ENCODE results near the gene TEX101.
"Not testable (repeated sequence)": the region's sequence is repeated elsewhere in the genome, so short reads cannot be mapped to it uniquely, and the experiment has no call there.

Gene TEX101

GRCh38 chr19:43380771-43381386, 33.8 kb upstream of the TEX101 start:
- Histone ChIP-seq H4K20me1 (ENCODE audit: insufficient read depth, low read length) (no peaks in the 10 kb centered on the region), H3K4me1 (ENCODE audit: insufficient read depth, low read length) (no peaks in the 10 kb centered on the region), H3K4me3 (ENCODE audit: low read depth in 1 of 2, low read length in 2 of 2) (no peak overlapping the region), H3K36me3 (ENCODE audit: insufficient read depth, low read length) (no peaks in the 10 kb centered on the region), H3K27ac (ENCODE audit: low read length) (no peak overlapping the region), H3K9ac (ENCODE audit: low read depth, low read length) (no peak overlapping the region), H3K4me2 (ENCODE audit: insufficient read depth, low read length) (no peak overlapping the region), H3K9me3 (ENCODE audit: insufficient read depth, low read length, severe bottlenecking) (no peaks in the 10 kb centered on the region), H3K79me2 (ENCODE audit: insufficient read depth, low read length) (no peaks in the 10 kb centered on the region), H3K27me3 (ENCODE audit: insufficient read depth, low read length, poor library complexity) (no peaks in the 10 kb centered on the region), H2AFZ (ENCODE audit: low read depth, low read length) (no peak overlapping the region)
- no peak for TF ChIP-seq EZH2 (IDR thresholded peaks at IDR 0.05; ENCODE audit: borderline replicate concordance, low read depth, low read length, severe bottlenecking)
- DNase-seq (no peak), ATAC-seq (ENCODE audit: insufficient read depth, low read depth) (no peak)

GRCh38 chr19:43382586-43383216, 32.0 kb upstream of the TEX101 start:
- H3K27ac ChIP-seq (ENCODE audit: low read length); H3K4me1 ChIP-seq (ENCODE audit: insufficient read depth, low read length); H3K9ac ChIP-seq (ENCODE audit: low read depth, low read length); H3K4me3 ChIP-seq (ENCODE audit: low read depth in 1 of 2, low read length in 2 of 2); H3K27me3 ChIP-seq (ENCODE audit: insufficient read depth, low read length, poor library complexity); DNase-seq; H3K36me3 ChIP-seq (ENCODE audit: insufficient read depth, low read length); H3K79me2 ChIP-seq (ENCODE audit: insufficient read depth, low read length); H2AFZ ChIP-seq (ENCODE audit: low read depth, low read length); H3K9me3 ChIP-seq (ENCODE audit: insufficient read depth, low read length, severe bottlenecking); H4K20me1 ChIP-seq (ENCODE audit: insufficient read depth, low read length); H3K4me2 ChIP-seq (ENCODE audit: insufficient read depth, low read length); ATAC-seq (ENCODE audit: insufficient read depth, low read depth): not testable (repeated sequence)

- not testable (repeated sequence) for H3K4me3 ChIP-seq (ENCODE audit: low read depth in 1 of 2, low read length in 2 of 2); H3K27me3 ChIP-seq (ENCODE audit: insufficient read depth, low read length, poor library complexity); H3K9ac ChIP-seq (ENCODE audit: low read depth, low read length); DNase-seq; H3K4me1 ChIP-seq (ENCODE audit: insufficient read depth, low read length); H4K20me1 ChIP-seq (ENCODE audit: insufficient read depth, low read length); H3K4me2 ChIP-seq (ENCODE audit: insufficient read depth, low read length); ATAC-seq (ENCODE audit: insufficient read depth, low read depth); H2AFZ ChIP-seq (ENCODE audit: low read depth, low read length); H3K9me3 ChIP-seq (ENCODE audit: insufficient read depth, low read length, severe bottlenecking); H3K79me2 ChIP-seq (ENCODE audit: insufficient read depth, low read length); H3K27ac ChIP-seq (ENCODE audit: low read length); H3K36me3 ChIP-seq (ENCODE audit: insufficient read depth, low read length)
Measured at GRCh38 chr19:43383254-43383653, 31.4 kb upstream of the TEX101 start.

GRCh38 chr19:43383759-43384158, 30.9 kb upstream of the TEX101 start:
- ATAC-seq (ENCODE audit: insufficient read depth, low read depth); H4K20me1 ChIP-seq (ENCODE audit: insufficient read depth, low read length); DNase-seq; H2AFZ ChIP-seq (ENCODE audit: low read depth, low read length); H3K4me3 ChIP-seq (ENCODE audit: low read depth in 1 of 2, low read length in 2 of 2); H3K27ac ChIP-seq (ENCODE audit: low read length); H3K79me2 ChIP-seq (ENCODE audit: insufficient read depth, low read length); H3K36me3 ChIP-seq (ENCODE audit: insufficient read depth, low read length); H3K9me3 ChIP-seq (ENCODE audit: insufficient read depth, low read length, severe bottlenecking); H3K27me3 ChIP-seq (ENCODE audit: insufficient read depth, low read length, poor library complexity); H3K4me1 ChIP-seq (ENCODE audit: insufficient read depth, low read length); H3K9ac ChIP-seq (ENCODE audit: low read depth, low read length); H3K4me2 ChIP-seq (ENCODE audit: insufficient read depth, low read length): not testable (repeated sequence)

GRCh38 chr19:43390903-43391551, 23.7 kb upstream of the TEX101 start:
- not testable (repeated sequence) for H3K4me1 ChIP-seq (ENCODE audit: insufficient read depth, low read length); ATAC-seq (ENCODE audit: insufficient read depth, low read depth); H3K27ac ChIP-seq (ENCODE audit: low read length); DNase-seq; H2AFZ ChIP-seq (ENCODE audit: low read depth, low read length); H3K4me3 ChIP-seq (ENCODE audit: low read depth in 1 of 2, low read length in 2 of 2); H3K9ac ChIP-seq (ENCODE audit: low read depth, low read length); H3K79me2 ChIP-seq (ENCODE audit: insufficient read depth, low read length); H3K9me3 ChIP-seq (ENCODE audit: insufficient read depth, low read length, severe bottlenecking); H3K36me3 ChIP-seq (ENCODE audit: insufficient read depth, low read length); H4K20me1 ChIP-seq (ENCODE audit: insufficient read depth, low read length); H3K4me2 ChIP-seq (ENCODE audit: insufficient read depth, low read length); H3K27me3 ChIP-seq (ENCODE audit: insufficient read depth, low read length, poor library complexity)

- H2AFZ ChIP-seq (ENCODE audit: low read depth, low read length); H3K4me1 ChIP-seq (ENCODE audit: insufficient read depth, low read length); H3K4me3 ChIP-seq (ENCODE audit: low read depth in 1 of 2, low read length in 2 of 2); H3K79me2 ChIP-seq (ENCODE audit: insufficient read depth, low read length); ATAC-seq (ENCODE audit: insufficient read depth, low read depth); H3K27ac ChIP-seq (ENCODE audit: low read length); H3K9ac ChIP-seq (ENCODE audit: low read depth, low read length); H3K27me3 ChIP-seq (ENCODE audit: insufficient read depth, low read length, poor library complexity); DNase-seq; H4K20me1 ChIP-seq (ENCODE audit: insufficient read depth, low read length); H3K36me3 ChIP-seq (ENCODE audit: insufficient read depth, low read length); H3K9me3 ChIP-seq (ENCODE audit: insufficient read depth, low read length, severe bottlenecking); H3K4me2 ChIP-seq (ENCODE audit: insufficient read depth, low read length): not testable (repeated sequence)
Measured at GRCh38 chr19:43391552-43391935, 23.1 kb upstream of the TEX101 start.

- not testable (repeated sequence) for H4K20me1 ChIP-seq (ENCODE audit: insufficient read depth, low read length); H3K4me2 ChIP-seq (ENCODE audit: insufficient read depth, low read length); H3K79me2 ChIP-seq (ENCODE audit: insufficient read depth, low read length); H3K27me3 ChIP-seq (ENCODE audit: insufficient read depth, low read length, poor library complexity); H3K4me3 ChIP-seq (ENCODE audit: low read depth in 1 of 2, low read length in 2 of 2); H3K4me1 ChIP-seq (ENCODE audit: insufficient read depth, low read length); ATAC-seq (ENCODE audit: insufficient read depth, low read depth); H2AFZ ChIP-seq (ENCODE audit: low read depth, low read length); DNase-seq; H3K9me3 ChIP-seq (ENCODE audit: insufficient read depth, low read length, severe bottlenecking); H3K9ac ChIP-seq (ENCODE audit: low read depth, low read length); H3K36me3 ChIP-seq (ENCODE audit: insufficient read depth, low read length); H3K27ac ChIP-seq (ENCODE audit: low read length)
Measured at GRCh38 chr19:43393501-43393900, 21.2 kb upstream of the TEX101 start.
